Measurements from ENCODE around the gene PHIP. TPM values are rescaled to one million over a fixed set of nuclear protein-coding genes. Genes with fewer than 3 reads are reported as not detected.

The PHIP gene
- total and polyA plus RNA-seq, 2 donors from 2014 or later: 4.8 to 30.6 TPM

- FAIRE-seq (no peak), DNase-seq (no peak)
- Histone ChIP-seq H3K9ac (ENCODE audit: low read length in 3 of 3) (no peak overlapping the region), H3K27ac (ENCODE audit: low read depth in 2 of 2, low read length in 2 of 2) (no peak overlapping the region), H3K4me1 (ENCODE audit: control insufficient read depth in 2 of 3, insufficient read depth in 2 of 3, low read depth in 1 of 3, low read length in 3 of 3) (no peaks in the 10 kb centered on the region), H3K27me3 (ENCODE audit: control insufficient read depth, insufficient read depth, low read length) (no peaks in the 10 kb centered on the region), H3K4me3 (ENCODE audit: low read length in 3 of 3) (no peak overlapping the region), H3K36me3 (ENCODE audit: control insufficient read depth in 2 of 3, insufficient read depth in 3 of 3, low read length in 3 of 3) (peaks cover 12 to 38% (median 14%) of the 10 kb centered on the region in 3 donors), H3K9me3 (ENCODE audit: control insufficient read depth in 2 of 3, insufficient read depth in 1 of 3, low read length in 3 of 3) (peaks cover 0 to 11% (median 2%) of the 10 kb centered on the region in 3 donors)
- TF ChIP-seq, protein P1, sequence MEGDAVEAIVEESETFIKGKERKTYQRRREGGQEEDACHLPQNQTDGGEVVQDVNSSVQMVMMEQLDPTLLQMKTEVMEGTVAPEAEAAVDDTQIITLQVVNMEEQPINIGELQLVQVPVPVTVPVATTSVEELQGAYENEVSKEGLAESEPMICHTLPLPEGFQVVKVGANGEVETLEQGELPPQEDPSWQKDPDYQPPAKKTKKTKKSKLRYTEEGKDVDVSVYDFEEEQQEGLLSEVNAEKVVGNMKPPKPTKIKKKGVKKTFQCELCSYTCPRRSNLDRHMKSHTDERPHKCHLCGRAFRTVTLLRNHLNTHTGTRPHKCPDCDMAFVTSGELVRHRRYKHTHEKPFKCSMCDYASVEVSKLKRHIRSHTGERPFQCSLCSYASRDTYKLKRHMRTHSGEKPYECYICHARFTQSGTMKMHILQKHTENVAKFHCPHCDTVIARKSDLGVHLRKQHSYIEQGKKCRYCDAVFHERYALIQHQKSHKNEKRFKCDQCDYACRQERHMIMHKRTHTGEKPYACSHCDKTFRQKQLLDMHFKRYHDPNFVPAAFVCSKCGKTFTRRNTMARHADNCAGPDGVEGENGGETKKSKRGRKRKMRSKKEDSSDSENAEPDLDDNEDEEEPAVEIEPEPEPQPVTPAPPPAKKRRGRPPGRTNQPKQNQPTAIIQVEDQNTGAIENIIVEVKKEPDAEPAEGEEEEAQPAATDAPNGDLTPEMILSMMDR (IDR thresholded peaks at IDR 0.05; ENCODE audit: borderline replicate concordance, extremely low read depth, insufficient read depth): no peak
- intact Hi-C loops (cut with DNase I): no loop called here
These were observed 130.5 kb downstream of the PHIP start for GRCh38 chr6:78947529-78947928.

DNA sequence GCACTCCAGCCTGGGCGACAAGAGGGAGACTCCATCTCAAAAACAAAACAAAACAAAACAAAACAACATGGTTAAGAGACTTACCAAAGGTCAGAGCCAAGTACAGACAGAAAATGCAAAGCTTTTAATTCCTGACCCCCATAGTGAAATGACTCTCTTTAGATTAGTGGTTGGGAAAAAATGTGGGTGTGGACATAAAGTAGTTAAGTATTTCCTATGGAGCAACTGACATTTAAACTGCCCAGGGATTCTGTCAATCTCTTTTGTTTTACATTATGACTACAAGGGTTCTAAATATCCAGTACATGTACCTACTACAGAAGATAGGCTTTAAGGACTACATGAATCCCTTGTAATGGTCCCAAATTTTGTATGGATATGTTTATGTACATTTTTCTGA, 135.6 kb downstream of the PHIP start:
- no peak for FAIRE-seq
- no peak overlapping the region for H3K9ac ChIP-seq (ENCODE audit: low read length in 3 of 3)

GRCh38 chr6:78936515-78936914, 141.5 kb downstream of the PHIP start:
- Histone ChIP-seq H3K36me3 (ENCODE audit: control insufficient read depth in 2 of 3, insufficient read depth in 3 of 3, low read length in 3 of 3) (peaks cover 3 to 7% (median 5%) of the 10 kb centered on the region in 3 donors), H3K4me1 (ENCODE audit: control insufficient read depth in 2 of 3, insufficient read depth in 2 of 3, low read depth in 1 of 3, low read length in 3 of 3) (no peaks in the 10 kb centered on the region), H3K27ac (ENCODE audit: low read depth in 2 of 2, low read length in 2 of 2) (no peak overlapping the region), H3K27me3 (ENCODE audit: control insufficient read depth, insufficient read depth, low read length) (no peaks in the 10 kb centered on the region), H3K4me3 (ENCODE audit: low read length in 3 of 3) (no peak overlapping the region), H3K9ac (ENCODE audit: low read length in 3 of 3) (no peak overlapping the region), H3K9me3 (ENCODE audit: control insufficient read depth in 2 of 3, insufficient read depth in 1 of 3, low read length in 3 of 3) (no peaks in the 10 kb centered on the region)
- DNase-seq (no peak), FAIRE-seq (no peak)
- TF ChIP-seq, protein P1 (IDR thresholded peaks at IDR 0.05; ENCODE audit: borderline replicate concordance, extremely low read depth, insufficient read depth): no peak
- intact Hi-C loops (cut with DNase I): no loop called here

More for the DNA sequence above, 135.6 kb downstream of the PHIP start:
- Histone ChIP-seq H3K36me3 (ENCODE audit: control insufficient read depth in 2 of 3, insufficient read depth in 3 of 3, low read length in 3 of 3) (peaks cover 12 to 28% (median 12%) of the 10 kb centered on the region in 3 donors), H3K9me3 (ENCODE audit: control insufficient read depth in 2 of 3, insufficient read depth in 1 of 3, low read length in 3 of 3) (no peaks in the 10 kb centered on the region), H3K27ac (ENCODE audit: low read depth in 2 of 2, low read length in 2 of 2) (no peak overlapping the region), H3K27me3 (ENCODE audit: control insufficient read depth, insufficient read depth, low read length) (no peaks in the 10 kb centered on the region), H3K4me3 (ENCODE audit: low read length in 3 of 3) (no peak overlapping the region), H3K4me1 (ENCODE audit: control insufficient read depth in 2 of 3, insufficient read depth in 2 of 3, low read depth in 1 of 3, low read length in 3 of 3) (no peaks in the 10 kb centered on the region)
- intact Hi-C loops (cut with DNase I): no loop called here
- DNase-seq: no peak
- TF ChIP-seq, protein P1 (IDR thresholded peaks at IDR 0.05; ENCODE audit: borderline replicate concordance, extremely low read depth, insufficient read depth): no peak

DNA sequence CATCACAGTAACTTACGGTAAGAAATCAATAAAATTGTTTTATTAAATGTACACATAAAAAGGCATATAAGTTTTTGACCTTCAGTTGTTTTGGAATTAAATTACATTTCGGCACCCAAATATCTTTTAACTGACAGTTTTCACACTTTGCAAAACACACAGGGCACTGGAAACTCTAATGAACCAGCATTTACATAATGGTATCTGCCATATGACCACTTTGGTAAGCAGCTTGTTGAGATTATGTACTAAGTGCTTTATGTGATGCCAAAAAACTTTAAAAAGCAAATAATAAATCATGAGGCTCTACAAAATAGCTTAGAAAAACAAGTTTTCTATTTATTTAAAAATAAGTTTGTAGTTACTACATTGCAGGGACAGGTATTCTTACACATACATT, 142.5 kb downstream of the PHIP start:
- TF ChIP-seq, protein P1 (IDR thresholded peaks at IDR 0.05; ENCODE audit: borderline replicate concordance, extremely low read depth, insufficient read depth): no peak
- H3K27me3 ChIP-seq (ENCODE audit: control insufficient read depth, insufficient read depth, low read length): no peaks in the 10 kb centered on the region
- no peaks in the 10 kb centered on the region for H3K4me1 ChIP-seq (ENCODE audit: control insufficient read depth in 2 of 3, insufficient read depth in 2 of 3, low read depth in 1 of 3, low read length in 3 of 3)
- intact Hi-C loops (cut with DNase I): no loop called here
- no peaks in the 10 kb centered on the region for H3K9me3 ChIP-seq (ENCODE audit: control insufficient read depth in 2 of 3, insufficient read depth in 1 of 3, low read length in 3 of 3)
- peaks cover 0 to under 1% (median 0%) of the 10 kb centered on the region in 3 donors for H3K36me3 ChIP-seq (ENCODE audit: control insufficient read depth in 2 of 3, insufficient read depth in 3 of 3, low read length in 3 of 3)
- no peak overlapping the region for H3K27ac ChIP-seq (ENCODE audit: low read depth in 2 of 2, low read length in 2 of 2)
- H3K4me3 ChIP-seq (ENCODE audit: low read length in 3 of 3): no peak overlapping the region
- H3K9ac ChIP-seq (ENCODE audit: low read length in 3 of 3): no peak overlapping the region
- FAIRE-seq (no peak), DNase-seq (no peak)
